MM.1S (cell line): Measurements from ENCODE around the gene VPS25.

Source experiments
- DNase-seq: peaks from one replicate; pipeline ENCODE4 v3.0.0-alpha.2; 2015
- H2AFZ ChIP-seq: fragments of 300-600 bp; sonication (generic); 2 replicates; pipeline ENCODE4 v1.6.0; 2016; ENCODE audit warnings: antibody characterized with exemption, low read length
- H3F3A ChIP-seq: fragments of 300-600 bp; sonication (generic); 2 replicates; pipeline ENCODE4 v1.6.1; 2016; ENCODE audit warnings: mild to moderate bottlenecking, antibody characterized with exemption, low read length, moderate library complexity, mixed read lengths; ENCODE audit not compliant: insufficient read depth
- H3K27ac ChIP-seq: fragments of 300-600 bp; sonication (generic); 2 replicates; pipeline ENCODE4 v1.5.1; 2016; ENCODE audit warnings: mild to moderate bottlenecking, low read length
- H3K27me3 ChIP-seq: fragments of 300-600 bp; sonication (generic); replicated peaks from 2 replicates; pipeline ENCODE4 v1.6.0; 2016; ENCODE audit warnings: low read length; ENCODE audit not compliant: insufficient read depth
- H3K36me3 ChIP-seq: fragments of 300-600 bp; sonication (generic); replicated peaks from 2 replicates; pipeline ENCODE4 v1.6.1; 2016; ENCODE audit warnings: mild to moderate bottlenecking, low read length, mixed read lengths; ENCODE audit not compliant: insufficient read depth
- H3K4me1 ChIP-seq: fragments of 300-600 bp; sonication (generic); 2 replicates; pipeline ENCODE4 v1.6.1; 2016; ENCODE audit warnings: low read length, mixed read lengths
- H3K4me2 ChIP-seq: fragments of 300-600 bp; sonication (generic); 2 replicates; pipeline ENCODE4 v1.6.0; 2016; ENCODE audit warnings: low read depth, low read length
- H3K4me3 ChIP-seq: fragments of 300-600 bp; sonication (generic); 2 replicates; pipeline ENCODE4 v1.5.1; 2016; ENCODE audit warnings: low read length, mixed read lengths
- H3K79me2 ChIP-seq: fragments of 300-600 bp; sonication (generic); 2 replicates; pipeline ENCODE4 v1.6.1; 2016; ENCODE audit warnings: mixed run types, low read length, mixed read lengths
- H3K9ac ChIP-seq: fragments of 300-600 bp; sonication (generic); 2 replicates; pipeline ENCODE4 v1.6.1; 2016; ENCODE audit warnings: low read length, mixed read lengths
- H3K9me2 ChIP-seq: fragments of 300-600 bp; sonication (generic); replicated peaks from 2 replicates; pipeline ENCODE4 v1.6.1; 2016; ENCODE audit warnings: mild to moderate bottlenecking, low read length, mixed read lengths; ENCODE audit not compliant: insufficient read depth
- H3K9me3 ChIP-seq: fragments of 300-600 bp; sonication (generic); replicated peaks from 2 replicates; pipeline ENCODE4 v1.6.1; 2016; ENCODE audit warnings: mild to moderate bottlenecking, low read length, mixed read lengths; ENCODE audit not compliant: insufficient read depth
- H4K20me1 ChIP-seq: fragments of 300-600 bp; sonication (generic); 2 replicates; pipeline ENCODE4 v1.6.1; 2016; ENCODE audit warnings: mild to moderate bottlenecking, low read length, moderate library complexity, mixed read lengths; ENCODE audit not compliant: insufficient read depth
- CTCF ChIP-seq: fragments of 300-600 bp; sonication (generic); IDR thresholded peaks from 2 replicates; pipeline ENCODE4 v1.5.1; 2016; ENCODE audit warnings: antibody characterized with exemption, low read length, mixed read lengths
- EZH2 ChIP-seq: fragments of 300-600 bp; sonication (generic); optimal IDR thresholded peaks from 2 replicates; pipeline ENCODE3; 2017; ENCODE audit warnings: low read depth, mild to moderate bottlenecking, antibody characterized with exemption, low read length, mixed read lengths
- EZH2phosphoT487 ChIP-seq: fragments of 300-600 bp; sonication (generic); IDR thresholded peaks from 2 replicates; pipeline ENCODE4 v1.6.1; 2018; ENCODE audit warnings: antibody characterized with exemption, low read length

VPS25 gene

DNA sequence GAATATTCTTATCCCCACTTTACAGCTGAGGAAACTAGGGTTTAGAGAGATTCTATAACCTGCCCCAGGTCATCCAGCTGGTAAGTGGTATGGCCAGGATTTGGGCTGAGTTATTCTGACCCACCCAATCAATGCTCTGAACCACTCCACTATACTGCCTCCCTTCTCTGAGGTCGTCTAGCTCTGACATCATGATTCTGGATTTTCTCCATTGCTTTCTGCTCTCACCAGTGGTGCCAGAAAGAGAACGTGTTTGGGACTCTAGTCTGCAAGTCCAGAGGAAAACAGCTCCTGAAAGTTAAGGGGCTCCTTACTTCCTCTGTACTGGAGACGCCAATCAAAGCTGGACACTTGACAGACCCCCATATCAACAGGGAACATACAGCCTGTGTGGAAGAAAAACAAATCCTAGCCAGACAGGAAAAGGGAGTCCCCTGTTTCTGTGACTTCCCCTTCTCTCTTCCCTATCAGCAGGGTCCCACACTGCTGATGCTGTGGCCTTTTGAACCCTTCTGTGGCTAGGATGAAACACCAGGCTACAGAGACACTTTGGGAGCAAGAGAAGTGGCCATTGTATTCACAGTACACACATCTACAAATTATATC is 22.4 kb upstream of the VPS25 start:
- Histone ChIP-seq H3K9ac (no peak overlapping the region), H3K4me2 (no peak overlapping the region), H3K27me3 (no peaks in the 10 kb centered on the region), H3K4me1 (no peaks in the 10 kb centered on the region), H3F3A (no peaks in the 10 kb centered on the region), H3K27ac (no peak overlapping the region), H3K9me2 (no peaks in the 10 kb centered on the region), H3K4me3 (no peak overlapping the region), H3K79me2 (no peaks in the 10 kb centered on the region), H2AFZ (no peak overlapping the region), H3K36me3 (no peaks in the 10 kb centered on the region), H4K20me1 (no peaks in the 10 kb centered on the region), H3K9me3 (no peaks in the 10 kb centered on the region)
- no peak for DNase-seq
- no peak for TF ChIP-seq EZH2
- no peak for TF ChIP-seq CTCF
- TF ChIP-seq EZH2phosphoT487, result no peak

GRCh38 chr17:42751628-42752027 is 21.6 kb upstream of the VPS25 start:
- no peak for DNase-seq
- Histone ChIP-seq H3K27me3 (no peaks in the 10 kb centered on the region), H3K79me2 (no peaks in the 10 kb centered on the region), H3K4me1 (no peaks in the 10 kb centered on the region), H3K9ac (no peak overlapping the region), H3K4me2 (no peak overlapping the region), H3F3A (no peaks in the 10 kb centered on the region), H3K9me2 (no peaks in the 10 kb centered on the region), H4K20me1 (no peaks in the 10 kb centered on the region), H2AFZ (no peak overlapping the region), H3K9me3 (no peaks in the 10 kb centered on the region), H3K27ac (no peak overlapping the region), H3K36me3 (no peaks in the 10 kb centered on the region), H3K4me3 (no peak overlapping the region)
- TF ChIP-seq EZH2, result no peak
- TF ChIP-seq CTCF, result no peak

GRCh38 chr17:42754782-42755181 is 18.5 kb upstream of the VPS25 start:
- no peak for TF ChIP-seq CTCF
- TF ChIP-seq EZH2phosphoT487, result no peak
- TF ChIP-seq EZH2, result no peak
- Histone ChIP-seq H3K4me3 (no peak overlapping the region), H3K9ac (no peak overlapping the region), H3K9me2 (no peaks in the 10 kb centered on the region), H3K9me3 (no peaks in the 10 kb centered on the region), H4K20me1 (no peaks in the 10 kb centered on the region), H3K27me3 (no peaks in the 10 kb centered on the region), H3F3A (no peaks in the 10 kb centered on the region), H2AFZ (no peak overlapping the region), H3K36me3 (no peaks in the 10 kb centered on the region), H3K4me2 (no peak overlapping the region), H3K79me2 (no peaks in the 10 kb centered on the region), H3K4me1 (peaks cover 2% of the 10 kb centered on the region; the same call in 1 of the 2 replicates), H3K27ac (no peak overlapping the region)
- DNase-seq, result no peak
